Measurements from ENCODE around the gene IRF4. TPM values are rescaled to one million over a fixed set of nuclear protein-coding genes. Genes with fewer than 3 reads are reported as not detected.

The IRF4 gene
- total RNA-seq (1 to 10 TPM; 1.6 to 3.8 TPM), polyA plus RNA-seq (under 1 TPM; 0.10 to 0.25 TPM)
- long read RNA-seq, donor 1, partial matches to known transcripts: 0 of 1 reads
- long read RNA-seq, donor 1, other reads (novel, unspliced or antisense): 1 of 1 reads
- long read RNA-seq, donor 2: 0 reads

GRCh38 chr6:391559-392440, at the start of gene IRF4:
Gene IRF4, plus strand, starts transcription at chr6:391752. Its CDS starts 1,401 bp downstream, at chr6:393153.
- no peak within 1 kb of the TSS for H3K27ac ChIP-seq (ENCODE audit: low read depth in 1 of 2, low read length in 2 of 2)
- intact Hi-C loops (cut with DNase I): no loop called here

GRCh38 chr6:341914-342831, 49.4 kb upstream of the IRF4 start:
- Histone ChIP-seq H3K4me1 (ENCODE audit: control insufficient read depth in 1 of 2, insufficient read depth in 2 of 2, low read length in 2 of 2) (no peaks in the 10 kb centered on the region), H3K27me3 (ENCODE audit: control insufficient read depth in 1 of 2, insufficient read depth in 2 of 2, low read length in 1 of 2) (no peaks in the 10 kb centered on the region), H3K36me3 (ENCODE audit: control insufficient read depth in 1 of 2, insufficient read depth in 2 of 2, low read length in 1 of 2) (no peaks in the 10 kb centered on the region), H3K27ac (ENCODE audit: low read depth in 1 of 2, low read length in 2 of 2) (no peak overlapping the region), H3K9me3 (ENCODE audit: control insufficient read depth, low read length) (no peaks in the 10 kb centered on the region), H3K4me3 (ENCODE audit: low read length in 2 of 2) (no peak overlapping the region)
- intact Hi-C loops (cut with DNase I): no loop called here
- 78% methylated on average over 16 of the region's 16 CpGs for WGBS, 2 donors
- DNase-seq (no peak), ATAC-seq (ENCODE audit: low FRiP score) (no peak)

More at GRCh38 chr6:391559-392440, at the start of gene IRF4:
- DNase-seq (no peak), ATAC-seq (ENCODE audit: low FRiP score) (peak; percentile 43)
- Histone ChIP-seq H3K4me1 (ENCODE audit: control insufficient read depth in 1 of 2, insufficient read depth in 2 of 2, low read length in 2 of 2) (no peaks in the 10 kb centered on the region), H3K36me3 (ENCODE audit: control insufficient read depth in 1 of 2, insufficient read depth in 2 of 2, low read length in 1 of 2) (no peaks in the 10 kb centered on the region), H3K27me3 (ENCODE audit: control insufficient read depth in 1 of 2, insufficient read depth in 2 of 2, low read length in 1 of 2) (no peaks in the 10 kb centered on the region), H3K9me3 (ENCODE audit: control insufficient read depth, low read length) (no peaks in the 10 kb centered on the region), H3K4me3 (ENCODE audit: low read length in 2 of 2) (no peak within 1 kb of the TSS)
- WGBS, 2 donors: 1% methylated on average over 66 to 82 of the region's 82 CpGs

- no peaks in the 10 kb centered on the region for H3K9me3 ChIP-seq (ENCODE audit: control insufficient read depth, low read length)
- H3K27ac ChIP-seq (ENCODE audit: low read depth in 1 of 2, low read length in 2 of 2): no peak overlapping the region
- no peaks in the 10 kb centered on the region for H3K36me3 ChIP-seq (ENCODE audit: control insufficient read depth in 1 of 2, insufficient read depth in 2 of 2, low read length in 1 of 2)
- no peak overlapping the region for H3K4me3 ChIP-seq (ENCODE audit: low read length in 2 of 2)
- H3K27me3 ChIP-seq (ENCODE audit: control insufficient read depth in 1 of 2, insufficient read depth in 2 of 2, low read length in 1 of 2): no peaks in the 10 kb centered on the region
- ATAC-seq (ENCODE audit: low FRiP score) (no peak), DNase-seq (no peak)
- 87 to 88% methylated on average over 8 of the region's 8 CpGs for WGBS, 2 donors
- intact Hi-C loops (cut with DNase I): no loop called here
- no peaks in the 10 kb centered on the region for H3K4me1 ChIP-seq (ENCODE audit: control insufficient read depth in 1 of 2, insufficient read depth in 2 of 2, low read length in 2 of 2)
Measured at GRCh38 chr6:342832-343179, 48.7 kb upstream of the IRF4 start.

GRCh38 chr6:343226-343935, 48.2 kb upstream of the IRF4 start:
- Histone ChIP-seq H3K36me3 (ENCODE audit: control insufficient read depth in 1 of 2, insufficient read depth in 2 of 2, low read length in 1 of 2) (no peaks in the 10 kb centered on the region), H3K4me1 (ENCODE audit: control insufficient read depth in 1 of 2, insufficient read depth in 2 of 2, low read length in 2 of 2) (no peaks in the 10 kb centered on the region), H3K9me3 (ENCODE audit: control insufficient read depth, low read length) (no peaks in the 10 kb centered on the region), H3K27me3 (ENCODE audit: control insufficient read depth in 1 of 2, insufficient read depth in 2 of 2, low read length in 1 of 2) (no peaks in the 10 kb centered on the region), H3K4me3 (ENCODE audit: low read length in 2 of 2) (no peak overlapping the region), H3K27ac (ENCODE audit: low read depth in 1 of 2, low read length in 2 of 2) (no peak overlapping the region)
- 75 to 76% methylated on average over 10 of the region's 10 CpGs for WGBS, 2 donors
- intact Hi-C loops (cut with DNase I): no loop called here
- ATAC-seq (ENCODE audit: low FRiP score) (peak; percentile 13), DNase-seq (no peak)

- H3K4me1 ChIP-seq (ENCODE audit: control insufficient read depth in 1 of 2, insufficient read depth in 2 of 2, low read length in 2 of 2): no peaks in the 10 kb centered on the region
- 78% methylated on average over 20 of the region's 20 CpGs for WGBS, 2 donors
- H3K27ac ChIP-seq (ENCODE audit: low read depth in 1 of 2, low read length in 2 of 2): no peak overlapping the region
- ATAC-seq (ENCODE audit: low FRiP score) (no peak), DNase-seq (peak in 1 of 2 donors; percentile 45)
- intact Hi-C loops (cut with DNase I): no loop called here
- H3K9me3 ChIP-seq (ENCODE audit: control insufficient read depth, low read length): no peaks in the 10 kb centered on the region
- no peak overlapping the region for H3K4me3 ChIP-seq (ENCODE audit: low read length in 2 of 2)
- no peaks in the 10 kb centered on the region for H3K27me3 ChIP-seq (ENCODE audit: control insufficient read depth in 1 of 2, insufficient read depth in 2 of 2, low read length in 1 of 2)
- peaks cover 0 to 3% of the 10 kb centered on the region in 2 donors for H3K36me3 ChIP-seq (ENCODE audit: control insufficient read depth in 1 of 2, insufficient read depth in 2 of 2, low read length in 1 of 2)
Measured at GRCh38 chr6:343960-344815, 47.4 kb upstream of the IRF4 start.

- intact Hi-C loops (cut with DNase I): no loop called here
- H3K4me3 ChIP-seq (ENCODE audit: low read length in 2 of 2): no peak overlapping the region
- no peaks in the 10 kb centered on the region for H3K9me3 ChIP-seq (ENCODE audit: control insufficient read depth, low read length)
- no peaks in the 10 kb centered on the region for H3K27me3 ChIP-seq (ENCODE audit: control insufficient read depth in 1 of 2, insufficient read depth in 2 of 2, low read length in 1 of 2)
- no peak overlapping the region for H3K27ac ChIP-seq (ENCODE audit: low read depth in 1 of 2, low read length in 2 of 2)
- H3K4me1 ChIP-seq (ENCODE audit: control insufficient read depth in 1 of 2, insufficient read depth in 2 of 2, low read length in 2 of 2): no peaks in the 10 kb centered on the region
- peaks cover 0 to 3% of the 10 kb centered on the region in 2 donors for H3K36me3 ChIP-seq (ENCODE audit: control insufficient read depth in 1 of 2, insufficient read depth in 2 of 2, low read length in 1 of 2)
- DNase-seq (peak in 1 of 2 donors; percentile 46), ATAC-seq (ENCODE audit: low FRiP score) (no peak)
- WGBS, 2 donors: 73 to 74% methylated on average over 8 of the region's 8 CpGs
Measured at GRCh38 chr6:344816-345340, 46.7 kb upstream of the IRF4 start.

- H3K9me3 ChIP-seq (ENCODE audit: control insufficient read depth, low read length): no peaks in the 10 kb centered on the region
- H3K27me3 ChIP-seq (ENCODE audit: control insufficient read depth in 1 of 2, insufficient read depth in 2 of 2, low read length in 1 of 2): no peaks in the 10 kb centered on the region
- H3K36me3 ChIP-seq (ENCODE audit: control insufficient read depth in 1 of 2, insufficient read depth in 2 of 2, low read length in 1 of 2): peaks cover 0 to 3% of the 10 kb centered on the region in 2 donors
- WGBS, 2 donors: 90% methylated on average over 17 of the region's 17 CpGs
- DNase-seq: peak in 1 of 2 donors; percentile 47
- no peaks in the 10 kb centered on the region for H3K4me1 ChIP-seq (ENCODE audit: control insufficient read depth in 1 of 2, insufficient read depth in 2 of 2, low read length in 2 of 2)
- H3K27ac ChIP-seq (ENCODE audit: low read depth in 1 of 2, low read length in 2 of 2): no peak overlapping the region
- no peak overlapping the region for H3K4me3 ChIP-seq (ENCODE audit: low read length in 2 of 2)
- ATAC-seq (ENCODE audit: low FRiP score): no peak
- intact Hi-C loops (cut with DNase I): no loop called here
Measured at GRCh38 chr6:345747-346385, 45.7 kb upstream of the IRF4 start.

Data from aorta (tissue), 5 donors.